Anterior cingulate cortex (tissue), 58 donors: ENCODE data around the gene UTS2R.
A peak's percentile ranks its signal among the peaks of the same experiment; 100 is the strongest.

ENCODE experiments used
- DNase-seq, 58 donors: peaks; one replicate each; lab custom pipeline; 2025; lab: John Stamatoyannopoulos, UW

The UTS2R gene

DNA sequence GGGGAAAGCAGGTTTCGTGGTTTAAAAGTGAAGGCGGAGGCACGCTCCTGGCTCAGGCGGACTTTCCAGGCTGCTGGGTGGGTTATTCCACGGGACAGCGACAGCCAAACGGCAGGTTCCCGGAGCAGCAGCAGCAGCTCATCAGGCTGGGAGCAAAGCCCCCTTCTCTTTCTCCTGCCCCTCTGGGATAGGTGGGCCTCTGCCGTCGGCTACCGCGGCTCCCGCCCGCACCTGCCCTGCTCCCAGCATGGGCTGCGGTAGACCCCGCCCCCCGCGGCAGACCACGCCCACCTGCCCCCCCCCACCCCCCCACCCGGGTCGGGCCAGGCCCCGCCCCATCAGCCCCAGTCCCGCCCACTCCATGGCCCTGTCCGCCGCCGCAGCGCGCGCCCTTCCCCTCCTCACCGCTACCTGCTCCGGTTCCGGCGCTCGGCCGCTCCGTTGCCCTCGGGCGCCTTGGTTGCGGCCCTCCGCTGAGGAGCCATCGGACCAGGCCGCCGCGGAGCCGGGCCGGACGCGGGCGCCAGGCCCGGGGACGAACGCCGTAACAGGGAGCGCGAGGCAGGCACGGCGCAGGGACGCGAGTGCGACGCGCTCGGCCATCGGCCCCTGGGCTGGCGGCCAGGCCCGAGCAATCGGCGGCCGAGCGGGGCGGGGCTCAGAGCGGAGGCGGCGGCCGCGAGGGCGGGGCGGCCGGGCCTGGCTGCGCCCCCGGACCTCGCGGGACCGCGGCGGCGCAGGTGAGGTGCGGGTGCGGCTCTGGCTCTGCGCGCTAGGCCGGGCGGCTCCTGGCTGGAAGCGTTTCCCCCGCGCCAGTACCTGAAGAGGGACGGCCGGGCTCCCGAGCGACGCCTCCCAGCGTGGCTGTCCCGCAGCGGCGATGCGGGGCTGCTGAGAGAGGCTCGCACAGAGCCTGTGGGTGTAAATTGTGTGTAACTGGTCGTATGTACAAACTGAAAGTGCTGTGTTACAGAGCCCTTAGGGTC lies 46.7 kb downstream of the UTS2R start, which contains the start of the genes HEXD and OGFOD3:
TSS of gene HEXD (plus strand) at position 347 of the 986 bp plus-strand sequence. CDS start 1,453 bp downstream, outside the sequence.
TSS of gene OGFOD3 (minus strand) at position 586 of the 986 bp plus-strand sequence. CDS start at position 485, 101 bp downstream.
- DNase-seq, result peak in 56 of 58 donors; percentile 41 to 95 (median 81)

DNA sequence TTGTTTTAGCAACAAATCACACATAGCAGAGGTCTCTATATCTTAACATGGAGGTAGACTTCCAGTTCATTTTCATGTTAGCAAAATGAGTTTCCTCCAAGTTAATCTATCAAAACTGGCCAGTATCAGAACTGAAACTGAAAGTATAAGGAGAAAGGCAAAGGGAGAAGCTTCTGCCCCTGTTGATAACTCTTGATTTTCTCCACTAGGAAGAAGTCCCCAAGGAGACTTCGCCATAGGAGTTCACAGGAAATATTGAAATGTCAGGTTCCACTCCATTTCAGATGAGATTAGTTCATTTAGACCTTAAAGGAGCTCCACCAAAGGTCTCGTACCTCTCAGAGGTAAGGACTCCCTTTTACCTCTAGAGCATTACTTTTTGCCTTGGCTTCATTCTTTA lies 48.0 kb downstream of the UTS2R start:
- DNase-seq, result no peak

DNA sequence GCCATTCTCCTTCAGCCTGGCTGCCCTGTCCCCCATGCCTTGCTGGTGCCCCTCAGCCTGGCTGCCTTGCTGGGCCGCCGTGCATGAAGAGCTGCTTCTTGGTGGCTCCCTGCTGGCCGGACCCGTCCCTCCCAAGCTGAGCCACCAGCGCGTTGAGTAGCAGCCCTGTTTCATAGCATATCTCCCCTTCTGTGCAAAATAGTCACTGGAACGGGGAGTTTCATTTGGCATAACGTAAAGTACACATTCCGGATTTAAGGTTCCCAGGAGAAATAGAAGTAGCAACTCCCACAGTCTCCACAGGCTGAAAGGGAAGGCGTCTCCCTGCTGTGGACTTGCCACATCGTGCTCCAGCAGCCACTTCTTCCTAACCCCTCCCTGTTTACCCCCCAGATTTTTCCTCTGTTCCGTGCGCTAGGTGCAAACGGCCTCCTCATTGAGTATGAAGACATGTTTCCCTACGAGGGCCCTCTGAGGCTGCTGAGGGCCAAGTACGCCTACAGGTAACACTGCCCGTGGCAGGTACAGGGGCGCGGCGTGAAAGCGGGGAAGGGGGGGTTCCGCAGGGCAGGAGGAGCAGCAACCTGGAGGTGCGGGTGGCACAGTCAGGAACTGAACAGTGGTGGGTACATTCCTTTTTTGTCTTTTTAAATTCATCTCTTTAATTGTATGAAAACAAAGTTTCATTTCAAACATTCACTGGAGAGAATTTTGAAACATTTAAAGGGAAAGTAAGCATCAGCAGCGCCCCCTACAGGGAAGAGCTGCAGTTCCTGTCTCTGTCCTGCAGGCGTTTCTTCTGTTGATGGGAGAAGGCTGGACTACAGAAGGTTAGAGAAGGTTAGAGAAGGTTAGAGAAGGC lies 52.7 kb downstream of the UTS2R start:
- peak in 3 of 58 donors; percentile 11 to 43 (median 18) for DNase-seq

DNA sequence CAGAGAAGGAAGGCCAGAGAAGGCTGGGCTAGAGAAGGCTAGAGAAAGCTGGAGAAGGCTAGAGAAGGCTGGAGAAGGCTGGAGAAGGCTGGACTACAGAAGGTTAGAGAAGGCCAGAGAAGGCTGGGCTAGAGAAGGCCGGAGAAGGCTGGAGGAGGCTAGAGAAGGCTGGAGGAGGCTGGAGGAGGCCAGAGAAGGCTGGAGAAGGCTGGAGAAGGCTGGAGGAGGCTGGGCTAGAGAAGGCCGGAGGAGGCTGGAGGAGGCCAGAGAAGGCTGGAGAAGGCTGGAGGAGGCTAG lies 53.2 kb downstream of the UTS2R start:
- no peak for DNase-seq
